Mammary epithelial cell (primary cell): ENCODE data around the gene TMEM108.

ENCODE experiments used
- CTCF ChIP-seq, 2 donors: IDR thresholded peaks in 1 of 2; conservative IDR thresholded peaks in 1 of 2; 2 replicates each; pipeline ENCODE4 v1.5.1; 2011 to 2012; ENCODE audit warnings: inconsistent platforms in 2 of 2, low read length in 2 of 2, mild to moderate bottlenecking in 2 of 2, control low read depth in 1 of 2, low read depth in 1 of 2; ENCODE audit not compliant: insufficient read depth in 1 of 2; ENCODE audit errors: extremely low read depth in 1 of 2
- EZH2 ChIP-seq: IDR thresholded peaks from 2 replicates; pipeline ENCODE4 v1.6.1; 2012; ENCODE audit warnings: low read length, inconsistent platforms, borderline replicate concordance

GRCh38 chr3:133283958-133284807, 246.0 kb downstream of the TMEM108 start:
- TF ChIP-seq CTCF (conservative IDR thresholded peaks at IDR 0.05 in 1 of 2, IDR thresholded peaks at IDR 0.05 in 1 of 2; ENCODE audit: extremely low read depth in 1 of 2, insufficient read depth in 1 of 2, low read depth in 1 of 2, low read length in 2 of 2) (no peak), EZH2 (no peak)
